H9 (cell line): ENCODE data around the gene SDK2. TPM values are rescaled to one million over a fixed set of nuclear protein-coding genes. Genes with fewer than 3 reads are reported as not detected.

Experiments
- DNase-seq: peaks from one replicate; pipeline ENCODE4 v3.0.0-alpha.2; 2017
- H2AFZ ChIP-seq: one replicate; pipeline ENCODE4 v1.6.1; 2013; ENCODE audit warnings: mild to moderate bottlenecking, low read length, control low read depth, moderate library complexity
- H2AK5ac ChIP-seq: 2 replicates; pipeline ENCODE4 v1.6.1; 2013; ENCODE audit warnings: low read length, control low read depth, mixed read lengths; ENCODE audit not compliant: insufficient read length
- H2BK120ac ChIP-seq: one replicate; pipeline ENCODE4 v1.6.1; 2013; ENCODE audit warnings: low read depth, mild to moderate bottlenecking, low read length, control low read depth, inconsistent platforms; ENCODE audit not compliant: poor library complexity, severe bottlenecking
- H2BK12ac ChIP-seq: 2 replicates; pipeline ENCODE4 v1.6.1; 2013; ENCODE audit warnings: low read length, control low read depth, mixed read lengths, low read depth; ENCODE audit not compliant: insufficient read length
- H2BK15ac ChIP-seq: 2 replicates; pipeline ENCODE4 v1.6.1; 2013; ENCODE audit warnings: low read depth, low read length, control low read depth
- H2BK20ac ChIP-seq: one replicate; pipeline ENCODE4 v1.6.1; 2013; ENCODE audit warnings: low read depth, mild to moderate bottlenecking, low read length, control low read depth, inconsistent platforms; ENCODE audit not compliant: poor library complexity, severe bottlenecking
- H2BK5ac ChIP-seq: 2 replicates; pipeline ENCODE4 v1.6.1; 2013; ENCODE audit warnings: low read length, control low read depth, mixed read lengths; ENCODE audit not compliant: insufficient read length
- H3K14ac ChIP-seq: 2 replicates; pipeline ENCODE4 v1.6.1; 2013; ENCODE audit warnings: low read length, control low read depth; ENCODE audit not compliant: insufficient read depth
- H3K18ac ChIP-seq: 2 replicates; pipeline ENCODE4 v1.6.1; 2013; ENCODE audit warnings: low read depth, mild to moderate bottlenecking, mixed read lengths, low read length, control low read depth; ENCODE audit not compliant: insufficient read length
- H3K23ac ChIP-seq: 2 replicates; pipeline ENCODE4 v1.6.1; 2013; ENCODE audit warnings: low read length, control low read depth, mixed read lengths, low read depth; ENCODE audit not compliant: insufficient read length
- H3K23me2 ChIP-seq: 2 replicates; pipeline ENCODE4 v1.6.1; 2013; ENCODE audit warnings: low read depth, mild to moderate bottlenecking, mixed read lengths, low read length, control low read depth; ENCODE audit not compliant: insufficient read length, poor library complexity, severe bottlenecking
- H3K27ac ChIP-seq: 2 replicates; pipeline ENCODE4 v1.5.1; 2013; ENCODE audit warnings: low read length, control low read depth, mixed read lengths, low read depth; ENCODE audit not compliant: insufficient read length
- H3K27me3 ChIP-seq: 2 replicates; pipeline ENCODE4 v1.6.1; 2013; ENCODE audit warnings: low read length, control low read depth, inconsistent platforms; ENCODE audit not compliant: insufficient read depth
- H3K4ac ChIP-seq: 2 replicates; pipeline ENCODE4 v1.6.1; 2013; ENCODE audit warnings: low read depth, mild to moderate bottlenecking, control low read depth, inconsistent platforms, low read length, moderate library complexity
- H3K4me1 ChIP-seq: 2 replicates; pipeline ENCODE4 v1.6.1; 2013; ENCODE audit warnings: low read length, control low read depth, inconsistent platforms; ENCODE audit not compliant: insufficient read depth
- H3K4me2 ChIP-seq: 2 replicates; pipeline ENCODE4 v1.6.1; 2013; ENCODE audit warnings: low read length, control low read depth, mixed read lengths; ENCODE audit not compliant: insufficient read length, insufficient read depth
- H3K56ac ChIP-seq: 2 replicates; pipeline ENCODE4 v1.6.1; 2013; ENCODE audit warnings: low read depth, mild to moderate bottlenecking, mixed read lengths, low read length, control low read depth; ENCODE audit not compliant: insufficient read length
- H3K79me1 ChIP-seq: 2 replicates; pipeline ENCODE4 v1.6.1; 2013; ENCODE audit warnings: low read depth, mild to moderate bottlenecking, moderate library complexity, low read length, control low read depth, inconsistent platforms; ENCODE audit not compliant: insufficient read depth, poor library complexity, severe bottlenecking
- H3K79me2 ChIP-seq: 2 replicates; pipeline ENCODE4 v1.6.1; 2013; ENCODE audit warnings: low read length, control low read depth, inconsistent platforms; ENCODE audit not compliant: insufficient read depth
- H3K9ac ChIP-seq: 2 replicates; pipeline ENCODE4 v1.6.1; 2013; ENCODE audit warnings: low read length, control low read depth, mixed read lengths; ENCODE audit not compliant: insufficient read length; ENCODE audit errors: extremely low read depth
- H3K9me3 ChIP-seq: one replicate; pipeline ENCODE4 v1.6.1; 2013; ENCODE audit warnings: low read depth, low read length, inconsistent platforms; ENCODE audit not compliant: control insufficient read depth
- H3T11ph ChIP-seq: one replicate; pipeline ENCODE4 v1.6.1; 2013; ENCODE audit warnings: mild to moderate bottlenecking, low read length, control low read depth, inconsistent platforms
- H4K20me1 ChIP-seq: one replicate; pipeline ENCODE4 v1.6.1; 2013; ENCODE audit not compliant: control insufficient read depth, insufficient read length, insufficient read depth
- H4K5ac ChIP-seq: 2 replicates; pipeline ENCODE4 v1.6.1; 2013; ENCODE audit warnings: low read depth, mild to moderate bottlenecking, mixed read lengths, low read length, control low read depth; ENCODE audit not compliant: insufficient read length
- H4K8ac ChIP-seq: replicated peaks from 2 replicates; pipeline ENCODE4 v1.6.1; 2013; ENCODE audit warnings: low read length, control low read depth, mixed read lengths, low read depth; ENCODE audit not compliant: insufficient read length
- H4K91ac ChIP-seq: 2 replicates; pipeline ENCODE4 v1.6.1; 2013; ENCODE audit warnings: low read depth, mild to moderate bottlenecking, moderate library complexity, mixed read lengths, low read length, control low read depth; ENCODE audit not compliant: insufficient read length
- H3K27ac Mint-ChIP-seq, 3 experiments: 2 replicates in 2 of 3; 3 replicates in 1 of 3; pipeline ENCODE4 v1.8.0; 2020 to 2021; ENCODE audit warnings: mixed read lengths in 3 of 3, mild to moderate bottlenecking in 1 of 3, moderate library complexity in 1 of 3
- H3K27me3 Mint-ChIP-seq: 2 replicates; pipeline ENCODE4 v1.8.0; 2021; ENCODE audit warnings: low read depth, mild to moderate bottlenecking, moderate library complexity, mixed read lengths
- H3K36me3 Mint-ChIP-seq, 3 experiments: 2 replicates in 2 of 3; 3 replicates in 1 of 3; pipeline ENCODE4 v1.8.0; 2020 to 2021; ENCODE audit warnings: low read depth in 3 of 3, mixed read lengths in 3 of 3; ENCODE audit not compliant: insufficient read depth in 1 of 3
- H3K4me1 Mint-ChIP-seq, 2 experiments: 2 replicates each; pipeline ENCODE4 v1.8.0; 2020; ENCODE audit warnings: mixed read lengths in 2 of 2
- H3K4me3 Mint-ChIP-seq, 2 experiments: 2 replicates in 1 of 2; 3 replicates in 1 of 2; pipeline ENCODE4 v1.8.0; 2020 to 2021; ENCODE audit warnings: mild to moderate bottlenecking in 2 of 2, mixed read lengths in 2 of 2, moderate library complexity in 1 of 2
- H3K9me3 Mint-ChIP-seq, 2 experiments: 2 replicates in 1 of 2; 3 replicates in 1 of 2; pipeline ENCODE4 v1.8.0; 2020; ENCODE audit warnings: mild to moderate bottlenecking in 2 of 2, mixed read lengths in 2 of 2, moderate library complexity in 1 of 2
- WGBS: extraction: QIAGEN DNeasy Blood & Tissue Kit; methylation state at CpG from one replicate; pipeline ENCODE4 v1.1.7; 2013; ENCODE audit warnings: missing lambda C conversion rate, low lambda C conversion rate, mixed read lengths; ENCODE audit not compliant: insufficient read length; ENCODE audit errors: extremely low coverage; 5-methylcytosine and 5-hydroxymethylcytosine counted together
- total RNA-seq: library from RNA; stranded (reverse); gene quantifications from 2 replicates; pipeline ENCODE4 v1.2.1, GENCODE V29; 2021
- TF ChIP-seq, protein P1 (sequence below): fragments of 200-600 bp; sonication (generic); conservative IDR thresholded peaks from 3 replicates; pipeline ENCODE4 v1.8.0; 2021; ENCODE audit warnings: antibody characterized with exemption, mild to moderate bottlenecking

Gene SDK2
- total RNA-seq, 1 experiment from 2014 or later = 9.1 TPM

DNA sequence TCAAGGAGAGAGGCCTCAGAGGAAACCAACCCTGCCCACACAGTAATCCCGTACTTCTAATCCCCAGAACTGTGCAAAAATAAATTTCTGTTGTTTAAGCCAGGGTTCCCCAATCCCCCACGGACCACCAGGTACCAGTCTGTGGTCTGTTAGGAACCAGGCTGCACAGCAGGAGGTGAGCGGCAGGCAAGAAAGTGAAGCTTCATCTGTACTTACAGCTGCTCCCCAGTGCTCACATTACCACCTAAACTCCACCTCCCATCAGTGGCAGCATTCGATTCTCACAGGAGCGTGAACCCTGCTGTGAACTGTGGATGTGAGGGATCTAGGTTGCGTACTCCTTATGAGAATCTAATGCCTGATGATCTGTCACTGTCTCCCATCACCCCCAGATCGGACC lies 231.3 kb downstream of the SDK2 start:
- no CpG with 5 or more reads among the region's 7 CpGs for WGBS
- H3K27me3 ChIP-seq = no peaks in the 10 kb centered on the region
- no peak overlapping the region for H3K18ac ChIP-seq
- no peak overlapping the region for H2BK5ac ChIP-seq
- H3K4me1 Mint-ChIP-seq = no peaks in the 10 kb centered on the region
- H2AFZ ChIP-seq = no peak overlapping the region
- no peak overlapping the region for H3K4me3 Mint-ChIP-seq
- no peaks in the 10 kb centered on the region for H4K20me1 ChIP-seq
- no peak overlapping the region for H3K14ac ChIP-seq
- H3K23me2 ChIP-seq = no peaks in the 10 kb centered on the region
- no peaks in the 10 kb centered on the region for H3K79me2 ChIP-seq
- H4K91ac ChIP-seq = no peak overlapping the region
- no peaks in the 10 kb centered on the region for H3K9me3 ChIP-seq
- H2BK120ac ChIP-seq = no peak overlapping the region
- no peak overlapping the region for H3K4ac ChIP-seq
- H3K4me1 ChIP-seq = no peaks in the 10 kb centered on the region
- no peak overlapping the region for H3K4me2 ChIP-seq
- no peak overlapping the region for H3K27ac ChIP-seq
- peaks cover 6 to 10% of the 10 kb centered on the region in 2 experiments; a peak in 3 of 5 replicates for H3K9me3 Mint-ChIP-seq
- DNase-seq = no peak
- no peak overlapping the region for H3K23ac ChIP-seq
- H3K79me1 ChIP-seq = no peaks in the 10 kb centered on the region
- no peak overlapping the region for H2BK12ac ChIP-seq
- no peak overlapping the region for H2BK15ac ChIP-seq
- TF ChIP-seq, protein P1, sequence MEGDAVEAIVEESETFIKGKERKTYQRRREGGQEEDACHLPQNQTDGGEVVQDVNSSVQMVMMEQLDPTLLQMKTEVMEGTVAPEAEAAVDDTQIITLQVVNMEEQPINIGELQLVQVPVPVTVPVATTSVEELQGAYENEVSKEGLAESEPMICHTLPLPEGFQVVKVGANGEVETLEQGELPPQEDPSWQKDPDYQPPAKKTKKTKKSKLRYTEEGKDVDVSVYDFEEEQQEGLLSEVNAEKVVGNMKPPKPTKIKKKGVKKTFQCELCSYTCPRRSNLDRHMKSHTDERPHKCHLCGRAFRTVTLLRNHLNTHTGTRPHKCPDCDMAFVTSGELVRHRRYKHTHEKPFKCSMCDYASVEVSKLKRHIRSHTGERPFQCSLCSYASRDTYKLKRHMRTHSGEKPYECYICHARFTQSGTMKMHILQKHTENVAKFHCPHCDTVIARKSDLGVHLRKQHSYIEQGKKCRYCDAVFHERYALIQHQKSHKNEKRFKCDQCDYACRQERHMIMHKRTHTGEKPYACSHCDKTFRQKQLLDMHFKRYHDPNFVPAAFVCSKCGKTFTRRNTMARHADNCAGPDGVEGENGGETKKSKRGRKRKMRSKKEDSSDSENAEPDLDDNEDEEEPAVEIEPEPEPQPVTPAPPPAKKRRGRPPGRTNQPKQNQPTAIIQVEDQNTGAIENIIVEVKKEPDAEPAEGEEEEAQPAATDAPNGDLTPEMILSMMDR = no peak
- H3K9ac ChIP-seq = no peak overlapping the region
- H3K27ac Mint-ChIP-seq = no peak overlapping the region
- peaks cover 10 to 46% (median 16%) of the 10 kb centered on the region in 3 experiments for H3K36me3 Mint-ChIP-seq
- no peak overlapping the region for H4K5ac ChIP-seq
- no peak overlapping the region for H3K56ac ChIP-seq
- no peak overlapping the region for H3T11ph ChIP-seq
- no peak overlapping the region for H2BK20ac ChIP-seq
- H2AK5ac ChIP-seq = no peak overlapping the region
- no peak overlapping the region for H4K8ac ChIP-seq
- H3K27me3 Mint-ChIP-seq = no peaks in the 10 kb centered on the region
